Astrocyte (in vitro differentiated cells and primary cell): Measurements from ENCODE around the gene GPR162. TPM values are rescaled to one million over a fixed set of nuclear protein-coding genes. Genes with fewer than 3 reads are reported as not detected.

Source experiments
- DNase-seq: peaks from one replicate; pipeline ENCODE4 v3.0.0-alpha.2; 2010; ENCODE audit warnings: low read depth
- FAIRE-seq: peaks from 2 replicates; lab custom pipeline; 2011; peaks lifted over from hg19 to GRCh38; lab: Jason Lieb, UNC
- H2AFZ ChIP-seq: 2 replicates; pipeline ENCODE4 v1.6.0; 2012; ENCODE audit warnings: low read depth, low read length, inconsistent platforms
- H3K27ac ChIP-seq: 2 replicates; pipeline ENCODE4 v1.5.1; 2011; ENCODE audit warnings: low read depth, low read length, inconsistent platforms
- H3K27me3 ChIP-seq: 2 replicates; pipeline ENCODE4 v1.6.0; 2011; ENCODE audit warnings: low read length, inconsistent platforms; ENCODE audit not compliant: insufficient read depth
- H3K36me3 ChIP-seq: 2 replicates; pipeline ENCODE4 v1.5.1; 2011; ENCODE audit warnings: low read length, inconsistent platforms; ENCODE audit not compliant: insufficient read depth
- H3K4me1 ChIP-seq: 2 replicates; pipeline ENCODE4 v1.5.1; 2011; ENCODE audit warnings: low read length, inconsistent platforms; ENCODE audit not compliant: insufficient read depth
- H3K4me2 ChIP-seq: 2 replicates; pipeline ENCODE4 v1.6.0; 2012; ENCODE audit warnings: low read length, inconsistent platforms
- H3K4me3 ChIP-seq: 2 replicates; pipeline ENCODE4 v1.5.1; 2011; ENCODE audit warnings: low read depth, mild to moderate bottlenecking, low read length, inconsistent platforms; ENCODE audit not compliant: insufficient read depth
- H3K79me2 ChIP-seq: 2 replicates; pipeline ENCODE4 v1.6.0; 2012; ENCODE audit warnings: mild to moderate bottlenecking, low read length, inconsistent platforms; ENCODE audit not compliant: insufficient read depth
- H3K9ac ChIP-seq: 2 replicates; pipeline ENCODE4 v1.6.0; 2012; ENCODE audit warnings: mild to moderate bottlenecking, low read length, inconsistent platforms
- H3K9me3 ChIP-seq: 2 replicates; pipeline ENCODE4 v1.5.1; 2012; ENCODE audit warnings: low read depth, mild to moderate bottlenecking, low read length, inconsistent platforms; ENCODE audit not compliant: insufficient read depth
- H4K20me1 ChIP-seq: 2 replicates; pipeline ENCODE4 v1.6.0; 2012; ENCODE audit warnings: low read length, inconsistent platforms; ENCODE audit not compliant: insufficient read depth
- H3K27ac Mint-ChIP-seq: one replicate; pipeline ENCODE4 v1.8.0; 2021; ENCODE audit warnings: mild to moderate bottlenecking, mixed read lengths; ENCODE audit not compliant: unreplicated experiment
- H3K27me3 Mint-ChIP-seq: one replicate; pipeline ENCODE4 v1.8.0; 2021; ENCODE audit warnings: low read depth, mixed read lengths; ENCODE audit not compliant: unreplicated experiment
- H3K36me3 Mint-ChIP-seq: one replicate; pipeline ENCODE4 v1.8.0; 2021; ENCODE audit warnings: low read depth, mixed read lengths; ENCODE audit not compliant: unreplicated experiment
- H3K4me1 Mint-ChIP-seq: one replicate; pipeline ENCODE4 v1.8.0; 2021; ENCODE audit warnings: low read depth, mixed read lengths; ENCODE audit not compliant: unreplicated experiment
- H3K4me3 Mint-ChIP-seq: one replicate; pipeline ENCODE4 v1.8.0; 2021; ENCODE audit warnings: mild to moderate bottlenecking, moderate library complexity, mixed read lengths; ENCODE audit not compliant: unreplicated experiment
- H3K9me3 Mint-ChIP-seq: one replicate; pipeline ENCODE4 v1.8.0; 2021; ENCODE audit warnings: mild to moderate bottlenecking, mixed read lengths; ENCODE audit not compliant: unreplicated experiment
- CTCF ChIP-seq: IDR thresholded peaks from 2 replicates; pipeline ENCODE4 v1.5.1; 2011; ENCODE audit warnings: low read depth, mild to moderate bottlenecking, inconsistent platforms, low read length, moderate library complexity; ENCODE audit not compliant: insufficient read depth
- EZH2 ChIP-seq: IDR thresholded peaks from 2 replicates; pipeline ENCODE4 v1.6.1; 2012; ENCODE audit warnings: mild to moderate bottlenecking, low read length, inconsistent platforms; ENCODE audit not compliant: insufficient read depth
- total RNA-seq: library from RNA; stranded (reverse); gene quantifications from 2 replicates; pipeline ENCODE4 v1.2.1, GENCODE V29; 2021

The GPR162 gene
- total RNA-seq, 1 donor from 2014 or later = 6.2 TPM

GRCh38 chr12:6827982-6828780, 6.6 kb downstream of the GPR162 start, which contains the start of gene P3H3:
Gene P3H3 (plus strand): TSS chr12:6828407. CDS start chr12:6828441, 34 bp downstream.
- H3K27ac Mint-ChIP-seq = peak within 1 kb of the TSS; percentile 96
- peaks cover 19% of the 10 kb centered on the region for H3K4me1 ChIP-seq
- H3K9me3 ChIP-seq = no peaks in the 10 kb centered on the region
- H3K4me1 Mint-ChIP-seq = peaks cover 14% of the 10 kb centered on the region
- peak within 1 kb of the TSS; percentile 80 for H3K27ac ChIP-seq
- FAIRE-seq (no peak), DNase-seq (peak; percentile 42)
- H3K4me2 ChIP-seq = peak within 1 kb of the TSS; percentile 85
- H3K27me3 Mint-ChIP-seq = no peaks in the 10 kb centered on the region
- peak within 1 kb of the TSS; percentile 96 for H3K9ac ChIP-seq
- no peaks in the 10 kb centered on the region for H3K27me3 ChIP-seq
- peaks cover 6% of the 10 kb centered on the region for H4K20me1 ChIP-seq
- peaks cover 29% of the 10 kb centered on the region for H3K79me2 ChIP-seq
- H3K4me3 ChIP-seq = peak within 1 kb of the TSS; percentile 71
- H3K36me3 Mint-ChIP-seq = peaks cover 6% of the 10 kb centered on the region
- peak within 1 kb of the TSS; percentile 98 for H3K4me3 Mint-ChIP-seq
- peak within 1 kb of the TSS; percentile 63 for H2AFZ ChIP-seq
- peaks cover 6% of the 10 kb centered on the region for H3K36me3 ChIP-seq
- TF ChIP-seq EZH2 (no peak), CTCF (no peak)
- no peaks in the 10 kb centered on the region for H3K9me3 Mint-ChIP-seq

- no peaks in the 10 kb centered on the region for H3K9me3 Mint-ChIP-seq
- peaks cover 13% of the 10 kb centered on the region for H3K36me3 ChIP-seq
- H3K27me3 ChIP-seq = no peaks in the 10 kb centered on the region
- H3K9ac ChIP-seq = peak overlapping the region; percentile 96
- DNase-seq = peak; percentile 47
- peak overlapping the region; percentile 80 for H3K27ac ChIP-seq
- H3K27me3 Mint-ChIP-seq = no peaks in the 10 kb centered on the region
- H3K4me3 ChIP-seq = peak overlapping the region; percentile 71
- peaks cover 13% of the 10 kb centered on the region for H3K4me1 Mint-ChIP-seq
- H3K27ac Mint-ChIP-seq = peak overlapping the region; percentile 96
- peaks cover 7% of the 10 kb centered on the region for H3K36me3 Mint-ChIP-seq
- peaks cover 19% of the 10 kb centered on the region for H3K4me1 ChIP-seq
- H3K4me2 ChIP-seq = peak overlapping the region; percentile 85
- H3K9me3 ChIP-seq = no peaks in the 10 kb centered on the region
- peak overlapping the region; percentile 98 for H3K4me3 Mint-ChIP-seq
- TF ChIP-seq EZH2 (no peak), CTCF (no peak)
- peak overlapping the region; percentile 63 for H2AFZ ChIP-seq
- peaks cover 10% of the 10 kb centered on the region for H4K20me1 ChIP-seq
- H3K79me2 ChIP-seq = peaks cover 29% of the 10 kb centered on the region
- no peak for FAIRE-seq
These were observed 7.3 kb downstream of the GPR162 start for GRCh38 chr12:6828781-6829535.
